Measurements from ENCODE around the gene PCSK5. TPM values are rescaled to one million over a fixed set of nuclear protein-coding genes. Genes with fewer than 3 reads are reported as not detected.

The PCSK5 gene
- total RNA-seq, 1 experiment from 2014 or later = 7.5 TPM

DNA sequence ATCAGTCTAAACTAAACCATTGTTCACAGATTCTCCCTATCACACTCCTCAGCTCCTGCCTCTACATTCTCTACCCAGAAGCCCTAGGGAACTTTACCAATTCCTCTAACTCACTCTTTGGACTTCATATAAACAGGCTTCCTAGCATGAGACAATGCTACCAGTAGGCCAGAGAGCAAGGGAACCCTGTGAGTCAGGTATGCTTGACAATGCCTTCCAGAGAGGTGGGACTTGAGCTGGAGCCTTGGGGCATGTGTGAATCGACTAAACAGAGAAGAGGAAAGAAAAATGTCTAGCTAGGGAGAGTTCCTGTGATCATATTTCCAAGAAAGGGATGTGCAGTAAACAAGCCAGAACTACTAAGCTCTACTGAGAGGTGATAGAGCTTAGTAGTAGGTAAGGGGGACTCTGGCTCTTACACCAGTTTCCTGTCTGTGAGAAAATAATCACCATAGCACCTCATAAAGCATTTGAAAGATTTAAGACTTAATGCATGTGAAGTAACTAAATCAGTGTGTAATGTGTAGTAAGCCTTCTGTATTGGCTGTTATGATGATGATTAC, 510.1 kb downstream of the PCSK5 start:
- H2BK120ac ChIP-seq (ENCODE audit: low read depth, low read length, poor library complexity, severe bottlenecking) = no peak overlapping the region
- H2AFZ ChIP-seq (ENCODE audit: low read length) = no peak overlapping the region
- no peaks in the 10 kb centered on the region for H3K23me2 ChIP-seq (ENCODE audit: insufficient read length, low read depth, low read length, poor library complexity, severe bottlenecking)
- no peak overlapping the region for H4K5ac ChIP-seq (ENCODE audit: insufficient read length, low read depth, low read length)
- H4K8ac ChIP-seq (replicated peaks; ENCODE audit: insufficient read length, low read depth, low read length) = no peak overlapping the region
- no peak overlapping the region for H3K4me2 ChIP-seq (ENCODE audit: insufficient read depth, insufficient read length, low read length)
- no peak overlapping the region for H4K91ac ChIP-seq (ENCODE audit: insufficient read length, low read depth, low read length)
- no peak overlapping the region for H3K9ac ChIP-seq (ENCODE audit: extremely low read depth, insufficient read length, low read length)
- H3K14ac ChIP-seq (ENCODE audit: insufficient read depth, low read length) = no peak overlapping the region
- no peaks in the 10 kb centered on the region for H3K79me1 ChIP-seq (ENCODE audit: insufficient read depth, low read depth, low read length, poor library complexity, severe bottlenecking)
- H2BK5ac ChIP-seq (ENCODE audit: insufficient read length, low read length) = no peak overlapping the region
- no peak overlapping the region for H3K27ac Mint-ChIP-seq
- H3K4me1 Mint-ChIP-seq = peaks cover 0 to 3% of the 10 kb centered on the region in 2 experiments; a peak in 2 of 4 replicates
- no peak overlapping the region for H2BK12ac ChIP-seq (ENCODE audit: insufficient read length, low read depth, low read length)
- WGBS (ENCODE audit: extremely low coverage, insufficient read length, low lambda C conversion rate) = no CpG with 5 or more reads among the region's 1 CpG
- no peak overlapping the region for H3K4ac ChIP-seq (ENCODE audit: low read depth, low read length)
- H3K36me3 Mint-ChIP-seq (ENCODE audit: insufficient read depth in 1 of 3, low read depth in 3 of 3) = no peaks in the 10 kb centered on the region
- no peaks in the 10 kb centered on the region for H4K20me1 ChIP-seq (ENCODE audit: control insufficient read depth, insufficient read depth, insufficient read length)
- H3K23ac ChIP-seq (ENCODE audit: insufficient read length, low read depth, low read length) = no peak overlapping the region
- H3K27me3 Mint-ChIP-seq (ENCODE audit: low read depth) = peaks cover 1% of the 10 kb centered on the region; the same call in 1 of the 2 replicates
- H3K27ac ChIP-seq (ENCODE audit: insufficient read length, low read depth, low read length) = no peak overlapping the region
- H2BK20ac ChIP-seq (ENCODE audit: low read depth, low read length, poor library complexity, severe bottlenecking) = no peak overlapping the region
- H3K56ac ChIP-seq (ENCODE audit: insufficient read length, low read depth, low read length) = no peak overlapping the region
- DNase-seq = no peak
- H3K9me3 Mint-ChIP-seq = no peaks in the 10 kb centered on the region
- H2BK15ac ChIP-seq (ENCODE audit: low read depth, low read length) = no peak overlapping the region
- H2AK5ac ChIP-seq (ENCODE audit: insufficient read length, low read length) = no peak overlapping the region
- no peaks in the 10 kb centered on the region for H3K9me3 ChIP-seq (ENCODE audit: control insufficient read depth, low read depth, low read length)
- H3K27me3 ChIP-seq (ENCODE audit: insufficient read depth, low read length) = no peaks in the 10 kb centered on the region
- TF ChIP-seq, protein P1, sequence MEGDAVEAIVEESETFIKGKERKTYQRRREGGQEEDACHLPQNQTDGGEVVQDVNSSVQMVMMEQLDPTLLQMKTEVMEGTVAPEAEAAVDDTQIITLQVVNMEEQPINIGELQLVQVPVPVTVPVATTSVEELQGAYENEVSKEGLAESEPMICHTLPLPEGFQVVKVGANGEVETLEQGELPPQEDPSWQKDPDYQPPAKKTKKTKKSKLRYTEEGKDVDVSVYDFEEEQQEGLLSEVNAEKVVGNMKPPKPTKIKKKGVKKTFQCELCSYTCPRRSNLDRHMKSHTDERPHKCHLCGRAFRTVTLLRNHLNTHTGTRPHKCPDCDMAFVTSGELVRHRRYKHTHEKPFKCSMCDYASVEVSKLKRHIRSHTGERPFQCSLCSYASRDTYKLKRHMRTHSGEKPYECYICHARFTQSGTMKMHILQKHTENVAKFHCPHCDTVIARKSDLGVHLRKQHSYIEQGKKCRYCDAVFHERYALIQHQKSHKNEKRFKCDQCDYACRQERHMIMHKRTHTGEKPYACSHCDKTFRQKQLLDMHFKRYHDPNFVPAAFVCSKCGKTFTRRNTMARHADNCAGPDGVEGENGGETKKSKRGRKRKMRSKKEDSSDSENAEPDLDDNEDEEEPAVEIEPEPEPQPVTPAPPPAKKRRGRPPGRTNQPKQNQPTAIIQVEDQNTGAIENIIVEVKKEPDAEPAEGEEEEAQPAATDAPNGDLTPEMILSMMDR (conservative IDR thresholded peaks at IDR 0.05) = no peak
- H3K79me2 ChIP-seq (ENCODE audit: insufficient read depth, low read length) = no peaks in the 10 kb centered on the region
- no peak overlapping the region for H3T11ph ChIP-seq (ENCODE audit: low read length)
- H3K4me3 Mint-ChIP-seq = no peak overlapping the region
- H3K18ac ChIP-seq (ENCODE audit: insufficient read length, low read depth, low read length) = no peak overlapping the region
- H3K4me1 ChIP-seq (ENCODE audit: insufficient read depth, low read length) = no peaks in the 10 kb centered on the region

Data from H9 (cell line).